Measurements from ENCODE around the gene HNMT.

HNMT gene

DNA sequence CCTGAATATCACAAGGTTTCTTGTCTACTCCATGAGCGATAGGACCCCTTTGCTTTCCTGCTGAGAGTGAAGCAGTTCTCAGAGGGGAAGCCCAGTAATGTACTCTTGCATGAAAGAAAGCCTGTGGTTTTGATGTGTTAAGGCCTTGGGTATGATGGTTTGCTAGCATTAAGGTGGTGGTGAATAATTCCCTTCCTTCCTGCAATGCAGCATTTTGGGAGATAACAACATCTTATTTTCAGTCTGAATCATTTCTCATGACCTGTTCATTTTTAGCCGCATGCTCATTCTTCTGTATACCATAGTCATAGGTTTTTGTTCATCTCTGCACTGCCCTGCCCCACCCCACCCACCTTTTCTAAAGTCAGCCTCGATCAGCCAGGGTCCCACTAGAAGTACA, 66.2 kb downstream of the HNMT start:
- H2AFZ ChIP-seq (ENCODE audit: low read depth, low read length): no peak overlapping the region
- H3K4me2 ChIP-seq (ENCODE audit: insufficient read depth, low read length): no peak overlapping the region
- no peak overlapping the region for H3K4me3 ChIP-seq (ENCODE audit: low read depth in 1 of 2, low read length in 2 of 2)
- no peaks in the 10 kb centered on the region for H3K27me3 ChIP-seq (ENCODE audit: insufficient read depth, low read length, poor library complexity)
- no peak for TF ChIP-seq EZH2 (IDR thresholded peaks at IDR 0.05; ENCODE audit: borderline replicate concordance, low read depth, low read length, severe bottlenecking)
- TF ChIP-seq, protein P1, sequence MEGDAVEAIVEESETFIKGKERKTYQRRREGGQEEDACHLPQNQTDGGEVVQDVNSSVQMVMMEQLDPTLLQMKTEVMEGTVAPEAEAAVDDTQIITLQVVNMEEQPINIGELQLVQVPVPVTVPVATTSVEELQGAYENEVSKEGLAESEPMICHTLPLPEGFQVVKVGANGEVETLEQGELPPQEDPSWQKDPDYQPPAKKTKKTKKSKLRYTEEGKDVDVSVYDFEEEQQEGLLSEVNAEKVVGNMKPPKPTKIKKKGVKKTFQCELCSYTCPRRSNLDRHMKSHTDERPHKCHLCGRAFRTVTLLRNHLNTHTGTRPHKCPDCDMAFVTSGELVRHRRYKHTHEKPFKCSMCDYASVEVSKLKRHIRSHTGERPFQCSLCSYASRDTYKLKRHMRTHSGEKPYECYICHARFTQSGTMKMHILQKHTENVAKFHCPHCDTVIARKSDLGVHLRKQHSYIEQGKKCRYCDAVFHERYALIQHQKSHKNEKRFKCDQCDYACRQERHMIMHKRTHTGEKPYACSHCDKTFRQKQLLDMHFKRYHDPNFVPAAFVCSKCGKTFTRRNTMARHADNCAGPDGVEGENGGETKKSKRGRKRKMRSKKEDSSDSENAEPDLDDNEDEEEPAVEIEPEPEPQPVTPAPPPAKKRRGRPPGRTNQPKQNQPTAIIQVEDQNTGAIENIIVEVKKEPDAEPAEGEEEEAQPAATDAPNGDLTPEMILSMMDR (IDR thresholded peaks at IDR 0.05; ENCODE audit: borderline replicate concordance, extremely low read depth, low read length, poor library complexity, severe bottlenecking): no peak
- H3K4me1 ChIP-seq (ENCODE audit: insufficient read depth, low read length): no peaks in the 10 kb centered on the region
- ATAC-seq (ENCODE audit: insufficient read depth, low read depth) (no peak), DNase-seq (no peak)
- H3K36me3 ChIP-seq (ENCODE audit: insufficient read depth, low read length): no peaks in the 10 kb centered on the region
- no peak overlapping the region for H3K27ac ChIP-seq (ENCODE audit: low read length)
- no peak overlapping the region for H3K9ac ChIP-seq (ENCODE audit: low read depth, low read length)
- no peaks in the 10 kb centered on the region for H3K79me2 ChIP-seq (ENCODE audit: insufficient read depth, low read length)
- H4K20me1 ChIP-seq (ENCODE audit: insufficient read depth, low read length): no peaks in the 10 kb centered on the region
- no peaks in the 10 kb centered on the region for H3K9me3 ChIP-seq (ENCODE audit: insufficient read depth, low read length, severe bottlenecking)

DNA sequence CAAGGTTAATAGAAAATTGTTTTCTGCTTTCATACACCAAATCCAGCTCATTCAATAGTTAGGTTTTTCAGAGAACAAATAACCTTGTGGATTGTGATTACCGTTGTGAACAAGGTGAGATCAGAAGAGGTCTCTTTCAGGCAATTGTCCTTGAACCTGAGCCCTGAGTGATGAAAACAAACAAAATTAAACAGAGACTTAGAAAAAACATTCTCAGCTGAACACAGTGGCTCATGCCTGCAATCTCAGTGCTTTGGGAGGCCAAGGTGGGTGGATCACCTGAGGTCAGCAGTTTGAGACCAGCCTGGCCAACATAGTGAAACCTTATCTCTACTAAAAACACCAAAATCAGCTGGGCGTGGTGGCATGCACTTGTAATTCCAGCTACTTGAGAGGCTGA, 68.1 kb downstream of the HNMT start:
- Histone ChIP-seq H3K9ac (ENCODE audit: low read depth, low read length) (no peak overlapping the region), H3K79me2 (ENCODE audit: insufficient read depth, low read length) (no peaks in the 10 kb centered on the region), H3K4me3 (ENCODE audit: low read depth in 1 of 2, low read length in 2 of 2) (no peak overlapping the region), H2AFZ (ENCODE audit: low read depth, low read length) (no peak overlapping the region), H3K27me3 (ENCODE audit: insufficient read depth, low read length, poor library complexity) (no peaks in the 10 kb centered on the region), H3K4me1 (ENCODE audit: insufficient read depth, low read length) (no peaks in the 10 kb centered on the region), H3K36me3 (ENCODE audit: insufficient read depth, low read length) (no peaks in the 10 kb centered on the region), H3K27ac (ENCODE audit: low read length) (no peak overlapping the region), H3K4me2 (ENCODE audit: insufficient read depth, low read length) (no peak overlapping the region), H3K9me3 (ENCODE audit: insufficient read depth, low read length, severe bottlenecking) (no peaks in the 10 kb centered on the region), H4K20me1 (ENCODE audit: insufficient read depth, low read length) (no peaks in the 10 kb centered on the region)
- no peak for TF ChIP-seq EZH2 (IDR thresholded peaks at IDR 0.05; ENCODE audit: borderline replicate concordance, low read depth, low read length, severe bottlenecking)
- TF ChIP-seq, protein P1 (IDR thresholded peaks at IDR 0.05; ENCODE audit: borderline replicate concordance, extremely low read depth, low read length, poor library complexity, severe bottlenecking): no peak
- DNase-seq (no peak), ATAC-seq (ENCODE audit: insufficient read depth, low read depth) (no peak)

DNA sequence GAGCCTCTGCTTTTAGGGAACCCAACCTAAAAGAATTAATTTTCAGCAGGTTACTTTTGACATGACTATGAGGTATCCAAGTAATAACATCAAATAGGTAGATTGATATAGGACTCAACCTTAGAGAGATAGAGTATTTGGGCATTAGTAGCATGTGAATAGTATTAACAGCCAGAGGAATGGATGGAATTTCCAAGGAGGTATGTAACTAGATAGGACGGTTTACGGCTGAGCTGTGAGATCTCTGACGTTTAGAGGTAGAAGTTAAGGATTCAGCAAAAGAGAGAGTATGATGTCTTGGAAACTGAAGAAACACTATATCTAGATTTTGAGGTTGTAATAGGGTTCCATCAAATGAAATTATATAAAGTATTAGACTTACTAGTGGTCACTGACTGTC, 70.3 kb downstream of the HNMT start:
- H3K27me3 ChIP-seq (ENCODE audit: insufficient read depth, low read length, poor library complexity): no peaks in the 10 kb centered on the region
- DNase-seq (no peak), ATAC-seq (ENCODE audit: insufficient read depth, low read depth) (no peak)
- no peak overlapping the region for H3K27ac ChIP-seq (ENCODE audit: low read length)
- no peaks in the 10 kb centered on the region for H3K36me3 ChIP-seq (ENCODE audit: insufficient read depth, low read length)
- H3K9ac ChIP-seq (ENCODE audit: low read depth, low read length): no peak overlapping the region
- H3K4me1 ChIP-seq (ENCODE audit: insufficient read depth, low read length): no peaks in the 10 kb centered on the region
- TF ChIP-seq, protein P1 (IDR thresholded peaks at IDR 0.05; ENCODE audit: borderline replicate concordance, extremely low read depth, low read length, poor library complexity, severe bottlenecking): no peak
- TF ChIP-seq EZH2 (IDR thresholded peaks at IDR 0.05; ENCODE audit: borderline replicate concordance, low read depth, low read length, severe bottlenecking): no peak
- H3K9me3 ChIP-seq (ENCODE audit: insufficient read depth, low read length, severe bottlenecking): no peaks in the 10 kb centered on the region
- no peaks in the 10 kb centered on the region for H3K79me2 ChIP-seq (ENCODE audit: insufficient read depth, low read length)
- H3K4me2 ChIP-seq (ENCODE audit: insufficient read depth, low read length): no peak overlapping the region
- H2AFZ ChIP-seq (ENCODE audit: low read depth, low read length): no peak overlapping the region
- H3K4me3 ChIP-seq (ENCODE audit: low read depth in 1 of 2, low read length in 2 of 2): no peak overlapping the region
- no peaks in the 10 kb centered on the region for H4K20me1 ChIP-seq (ENCODE audit: insufficient read depth, low read length)

Measured in DND-41 (cell line).